Gastrocnemius medialis (tissue), 4 donors: ENCODE results near the gene SGIP1.

Source experiments
- CTCF ChIP-seq, 5 experiments: fragments of 450-650 bp in 3 of 5; fragments of 200-600 bp in 2 of 5; sonication (generic) in 2 of 5; IDR thresholded peaks in 4 of 5; conservative IDR thresholded peaks in 1 of 5; 1 replicate in 4 of 5; 2 replicates in 1 of 5; pipeline ENCODE4 v1.5.1; 2016 to 2019; ENCODE audit warnings: antibody characterized with exemption in 5 of 5, mild to moderate bottlenecking in 3 of 5, moderate library complexity in 3 of 5
- POLR2A ChIP-seq, 2 donors: fragments of 450-650 bp; IDR thresholded peaks; one replicate each; pipeline ENCODE4 v1.6.1; 2017; ENCODE audit warnings: antibody characterized with exemption in 2 of 2, mild to moderate bottlenecking in 2 of 2, moderate library complexity in 2 of 2

GRCh38 chr1:66526036-66526435 lies 7.9 kb upstream of the SGIP1 start:
- TF ChIP-seq CTCF (IDR thresholded peaks at IDR 0.05 in 4 of 5, conservative IDR thresholded peaks at IDR 0.05 in 1 of 5) (no peak), POLR2A (IDR thresholded peaks at IDR 0.05) (no peak)
